Mucosa of descending colon (tissue), 3 donors: ENCODE data around the gene RBM6. TPM values are rescaled to one million over a fixed set of nuclear protein-coding genes. Genes with fewer than 3 reads are reported as not detected.

Experiments
- ATAC-seq: fragments of 200-7000 bp; cut with Tn5 transposase; one replicate; pipeline ENCODE4 v1.9.1; 2020; ENCODE audit warnings: mild to moderate bottlenecking, moderate library complexity
- DNase-seq, 3 donors: peaks; one replicate each; pipeline ENCODE4 v3.0.0-alpha.2; 2020
- H3K36me3 ChIP-seq: fragments of 200-600 bp; one replicate; pipeline ENCODE4 v1.8.0; 2021; ENCODE audit warnings: low read depth, mild to moderate bottlenecking
- H3K4me1 ChIP-seq: fragments of 200-600 bp; one replicate; pipeline ENCODE4 v1.8.0; 2021; ENCODE audit warnings: low read depth, mild to moderate bottlenecking
- H3K4me3 ChIP-seq: fragments of 200-600 bp; one replicate; pipeline ENCODE4 v1.8.0; 2021; ENCODE audit warnings: mild to moderate bottlenecking
- H3K9me3 ChIP-seq: fragments of 200-600 bp; one replicate; pipeline ENCODE4 v1.8.0; 2021; ENCODE audit warnings: mild to moderate bottlenecking
- intact Hi-C, 2 donors: fragments of 100-400 bp; cut with DNase I in 1 of 2; cut with micrococcal nuclease in 1 of 2; formaldehyde crosslinking; loops; one replicate each; pipeline versions ENCODE4 v1.11.0 to v1.11.1; 2022; cut with DNase I, micrococcal nuclease
- total RNA-seq, 3 donors: library from RNA; stranded (reverse); fragmentation: NEBNext Ultra II Directional in 2 of 3; extraction: Animal tissue kit (Norgen Biotek cat#: 25700) in 2 of 3; gene quantifications; one replicate each; pipeline versions ENCODE4 v1.2.1 to v1.2.4, GENCODE V29; 2021 to 2023
- TF ChIP-seq, protein P1 (sequence below): fragments of 200-600 bp; IDR thresholded peaks from one replicate; pipeline ENCODE4 v1.8.0; 2022; ENCODE audit warnings: antibody characterized with exemption, mild to moderate bottlenecking
- donor health status: DM: no; HTN: no; CAD: no; lungs with moderate emphysema.
- donor health status: DM: no; HTN: no; CAD: no.
- donor health status: DM: no; HTN: yes; CAD: no.

The RBM6 gene
- total RNA-seq, 3 donors from 2014 or later: 75.6 to 124 (median 112) TPM

DNA sequence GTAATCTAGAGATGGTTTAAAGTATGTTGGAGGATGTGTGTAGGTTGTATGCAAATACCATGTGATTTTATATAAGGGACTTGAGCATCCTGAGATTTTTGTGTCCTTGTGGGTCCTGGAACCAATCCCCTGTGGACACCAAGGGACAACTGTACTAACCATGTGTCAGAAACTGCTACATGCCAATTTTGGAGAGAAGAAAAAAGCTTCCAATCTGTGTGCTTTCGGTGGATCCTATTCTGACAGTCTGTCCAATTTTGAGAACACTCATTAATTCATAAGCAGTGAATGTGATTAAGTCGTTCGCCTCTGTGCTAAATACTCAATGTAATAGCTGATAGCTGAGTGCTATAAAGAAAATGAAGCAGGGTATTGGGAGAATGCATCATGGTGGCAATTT is 61.6 kb downstream of the RBM6 start:
- Histone ChIP-seq H3K9me3 (no peaks in the 10 kb centered on the region), H3K36me3 (no peaks in the 10 kb centered on the region), H3K4me1 (no peaks in the 10 kb centered on the region), H3K4me3 (no peak overlapping the region)
- DNase-seq (no peak), ATAC-seq (no peak)
- intact Hi-C loops: no loop called here
- TF ChIP-seq, protein P1, sequence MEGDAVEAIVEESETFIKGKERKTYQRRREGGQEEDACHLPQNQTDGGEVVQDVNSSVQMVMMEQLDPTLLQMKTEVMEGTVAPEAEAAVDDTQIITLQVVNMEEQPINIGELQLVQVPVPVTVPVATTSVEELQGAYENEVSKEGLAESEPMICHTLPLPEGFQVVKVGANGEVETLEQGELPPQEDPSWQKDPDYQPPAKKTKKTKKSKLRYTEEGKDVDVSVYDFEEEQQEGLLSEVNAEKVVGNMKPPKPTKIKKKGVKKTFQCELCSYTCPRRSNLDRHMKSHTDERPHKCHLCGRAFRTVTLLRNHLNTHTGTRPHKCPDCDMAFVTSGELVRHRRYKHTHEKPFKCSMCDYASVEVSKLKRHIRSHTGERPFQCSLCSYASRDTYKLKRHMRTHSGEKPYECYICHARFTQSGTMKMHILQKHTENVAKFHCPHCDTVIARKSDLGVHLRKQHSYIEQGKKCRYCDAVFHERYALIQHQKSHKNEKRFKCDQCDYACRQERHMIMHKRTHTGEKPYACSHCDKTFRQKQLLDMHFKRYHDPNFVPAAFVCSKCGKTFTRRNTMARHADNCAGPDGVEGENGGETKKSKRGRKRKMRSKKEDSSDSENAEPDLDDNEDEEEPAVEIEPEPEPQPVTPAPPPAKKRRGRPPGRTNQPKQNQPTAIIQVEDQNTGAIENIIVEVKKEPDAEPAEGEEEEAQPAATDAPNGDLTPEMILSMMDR: no peak

- Histone ChIP-seq H3K4me1 (no peaks in the 10 kb centered on the region), H3K4me3 (no peak overlapping the region), H3K9me3 (no peaks in the 10 kb centered on the region), H3K36me3 (no peaks in the 10 kb centered on the region)
- no peak for ATAC-seq
- TF ChIP-seq, protein P1: no peak
- DNase-seq: no peak
- intact Hi-C loops: no loop called here
These were observed 63.3 kb downstream of the RBM6 start for GRCh38 chr3:50003216-50003615.

DNA sequence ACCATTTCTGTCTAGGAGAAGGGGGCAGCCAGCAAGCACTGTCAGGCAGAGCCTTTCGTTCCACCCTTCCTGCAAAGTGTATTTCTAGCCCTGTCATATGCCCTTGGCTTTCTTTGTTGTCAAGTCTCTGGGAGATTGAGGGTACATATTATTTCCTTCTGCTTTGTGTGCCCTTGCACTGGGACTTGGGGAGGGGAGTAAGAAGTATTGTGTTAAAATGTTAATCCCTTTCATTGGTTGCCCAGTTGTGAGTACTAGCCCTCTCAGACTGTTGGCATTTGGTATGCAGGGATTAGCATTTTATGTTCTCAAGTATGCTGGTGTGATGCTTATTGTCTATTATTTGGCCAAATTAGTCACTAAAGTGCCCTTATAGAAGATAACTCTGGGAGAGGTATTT is 63.9 kb downstream of the RBM6 start:
- intact Hi-C loops: no loop called here
- ATAC-seq (no peak), DNase-seq (no peak)
- Histone ChIP-seq H3K4me3 (no peak overlapping the region), H3K4me1 (no peaks in the 10 kb centered on the region), H3K36me3 (no peaks in the 10 kb centered on the region), H3K9me3 (no peaks in the 10 kb centered on the region)
- TF ChIP-seq, protein P1: no peak

DNA sequence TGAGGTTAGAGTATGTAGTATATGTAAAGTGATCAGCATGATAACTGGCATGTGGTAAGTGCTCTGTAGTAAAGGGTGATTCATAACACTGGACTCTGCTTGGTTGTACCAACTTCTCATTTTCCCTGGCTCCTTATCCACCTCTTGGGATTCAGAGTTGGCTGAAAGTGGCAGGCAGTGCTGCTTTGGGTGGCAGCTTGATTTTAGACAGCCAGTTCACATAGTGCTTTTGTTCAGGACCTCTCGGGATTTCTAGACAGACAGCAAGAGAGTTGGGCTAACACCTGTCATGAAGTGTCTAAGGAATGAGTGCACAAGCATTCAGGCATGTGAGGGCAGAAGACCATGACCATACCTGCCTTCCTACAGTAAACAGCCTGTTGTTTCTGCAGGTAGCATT is 69.0 kb downstream of the RBM6 start:
- H3K36me3 ChIP-seq: no peaks in the 10 kb centered on the region
- TF ChIP-seq, protein P1: no peak
- intact Hi-C loops: no loop called here
- no peak for DNase-seq
- ATAC-seq: no peak
- no peaks in the 10 kb centered on the region for H3K4me1 ChIP-seq
- no peaks in the 10 kb centered on the region for H3K9me3 ChIP-seq
- no peak overlapping the region for H3K4me3 ChIP-seq

GRCh38 chr3:50010959-50011358 is 71.0 kb downstream of the RBM6 start:
- DNase-seq (no peak), ATAC-seq (no peak)
- TF ChIP-seq, protein P1: no peak
- H3K4me3 ChIP-seq: no peak overlapping the region
- intact Hi-C loops: no loop called here
- no peaks in the 10 kb centered on the region for H3K9me3 ChIP-seq
- no peaks in the 10 kb centered on the region for H3K36me3 ChIP-seq
- H3K4me1 ChIP-seq: no peaks in the 10 kb centered on the region

DNA sequence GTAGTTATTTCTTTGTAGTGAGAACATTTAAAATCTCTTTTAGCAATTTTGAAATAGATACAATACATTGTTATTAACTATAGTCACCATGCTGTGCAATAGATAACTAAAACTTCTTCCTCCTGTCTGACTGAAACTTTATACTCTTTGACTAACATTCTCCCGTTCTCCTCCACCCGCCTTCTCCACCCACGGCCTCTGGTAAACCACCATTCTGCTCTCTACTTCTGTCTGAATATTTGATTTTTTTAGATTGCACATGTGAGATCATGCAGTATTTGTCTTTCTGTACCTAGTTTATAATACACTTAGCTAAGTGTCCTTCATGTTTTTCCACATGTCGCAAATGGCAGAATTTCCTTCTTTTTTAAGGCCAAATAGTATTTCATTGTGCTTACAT is 76.0 kb downstream of the RBM6 start:
- intact Hi-C loops: no loop called here
- H3K4me3 ChIP-seq: no peak overlapping the region
- DNase-seq (no peak), ATAC-seq (no peak)
- H3K36me3 ChIP-seq: no peaks in the 10 kb centered on the region
- no peaks in the 10 kb centered on the region for H3K9me3 ChIP-seq
- TF ChIP-seq, protein P1: no peak
- no peaks in the 10 kb centered on the region for H3K4me1 ChIP-seq
